K562 (cell line): ENCODE results near the gene NAT8L. TPM values are rescaled to one million over a fixed set of nuclear protein-coding genes. Genes with fewer than 3 reads are reported as not detected.

Experiments
- ATAC-seq: fragments of 200-7000 bp; cut with Tn5 transposase; 3 replicates; pipeline ENCODE4 v1.9.1; 2020; ENCODE audit warnings: moderate library complexity
- BruUV-seq: library from RNA; stranded (reverse); fragments of 400-500 nt; replicated peaks from 2 replicates; lab custom pipeline; 2021; lab: Mats Ljungman, UMichigan
- CTCF ChIA-PET: fragments of 300-600 bp; formaldehyde crosslinking; extraction: SDS; loops from one replicate; lab custom pipeline; 2021; ENCODE audit warnings: low intra/inter-chr PET ratio; lab: Yijun Ruan, JAX
- POLR2A ChIA-PET: fragments of 300-600, 350-650 bp; sonication (Branson Sonifier 250); formaldehyde crosslinking; extraction: SDS; loops from one replicate; lab custom pipeline; 2021; ENCODE audit warnings: antibody characterized with exemption, inconsistent platforms; lab: Yijun Ruan, JAX
- DNase-seq, 4 experiments: peaks; one replicate each; pipeline versions ENCODE4 v3.0.0 to v3.0.0-alpha.2; 2011 to 2018; ENCODE audit warnings: low spot score in 3 of 4, mixed read lengths in 3 of 4; ENCODE audit errors: extremely low read depth in 1 of 4
- FAIRE-seq: peaks from 2 replicates; lab custom pipeline; 2011; peaks lifted over from hg19 to GRCh38; lab: Jason Lieb, UNC
- H2AFZ ChIP-seq: 2 replicates; pipeline ENCODE4 v1.6.0; 2011; ENCODE audit warnings: low read depth, low read length, control low read depth, inconsistent platforms
- H3K27ac ChIP-seq: fragments of 200-600 bp; 3 replicates; pipeline ENCODE4 v1.8.0; 2011; ENCODE audit warnings: low read depth, mild to moderate bottlenecking, control low read depth, inconsistent platforms, low read length, moderate library complexity, mixed read lengths; ENCODE audit errors: extremely low read depth
- H3K27me3 ChIP-seq, 2 experiments: fragments of 300-600 bp in 1 of 2; 2 replicates in 1 of 2; 3 replicates in 1 of 2; pipeline versions ENCODE4 v1.6.0 to v1.8.0; 2011; ENCODE audit warnings: inconsistent platforms in 2 of 2, low read length in 2 of 2, mild to moderate bottlenecking in 1 of 2, mixed read lengths in 1 of 2, moderate library complexity in 1 of 2; ENCODE audit not compliant: control insufficient read depth in 2 of 2, insufficient read depth in 2 of 2
- H3K36me3 ChIP-seq: fragments of 300-600 bp; 3 replicates; pipeline ENCODE4 v1.8.0; 2011; ENCODE audit warnings: mild to moderate bottlenecking, low read length, inconsistent platforms; ENCODE audit not compliant: control insufficient read depth, insufficient read depth
- H3K4me1 ChIP-seq, 2 experiments: fragments of 200-600 bp in 1 of 2; replicated peaks in 1 of 2; 2 replicates in 1 of 2; 3 replicates in 1 of 2; pipeline versions ENCODE4 v1.5.1 to v1.8.0; 2011; ENCODE audit warnings: inconsistent platforms in 2 of 2, low read length in 2 of 2, mild to moderate bottlenecking in 1 of 2, mixed read lengths in 1 of 2, moderate library complexity in 1 of 2; ENCODE audit not compliant: control insufficient read depth in 2 of 2, insufficient read depth in 2 of 2
- H3K4me2 ChIP-seq: 2 replicates; pipeline ENCODE4 v1.6.1; 2011; ENCODE audit warnings: low read length, control low read depth, inconsistent platforms, mixed read lengths; ENCODE audit not compliant: insufficient read depth
- H3K4me3 ChIP-seq: fragments of 200-600 bp; sonication (generic), shearing (Covaris generic); 2 replicates; pipeline ENCODE4 v1.5.1; 2016; ENCODE audit warnings: control low read depth, inconsistent platforms
- H3K79me2 ChIP-seq: fragments of 200-600 bp; 3 replicates; pipeline ENCODE4 v1.8.0; 2011; ENCODE audit warnings: low read length, inconsistent platforms; ENCODE audit not compliant: control insufficient read depth, insufficient read depth
- H3K9ac ChIP-seq, 2 experiments: 2 replicates each; pipeline versions ENCODE4 v1.6.0 to v1.6.1; 2011; ENCODE audit warnings: low read depth in 2 of 2, low read length in 2 of 2, control low read depth in 1 of 2, inconsistent platforms in 1 of 2, mild to moderate bottlenecking in 1 of 2, mixed read lengths in 1 of 2; ENCODE audit not compliant: insufficient read depth in 1 of 2
- H3K9me1 ChIP-seq: one replicate; pipeline ENCODE4 v1.6.0; 2011; ENCODE audit warnings: inconsistent platforms, mild to moderate bottlenecking, low read length, moderate library complexity; ENCODE audit not compliant: control insufficient read depth, insufficient read depth
- H3K9me3 ChIP-seq: replicated peaks from 2 replicates; pipeline ENCODE4 v1.5.1; 2011; ENCODE audit warnings: low read depth, low read length, inconsistent platforms; ENCODE audit not compliant: control insufficient read depth, insufficient read depth
- H4K20me1 ChIP-seq: replicated peaks from 2 replicates; pipeline ENCODE4 v1.6.1; 2011; ENCODE audit warnings: low read length, inconsistent platforms, mixed read lengths; ENCODE audit not compliant: control insufficient read depth, insufficient read depth
- ARHGAP35 ChIP-seq: fragments of 450-650 bp; IDR thresholded peaks from 2 replicates; pipeline ENCODE4 v1.6.1; 2018; ENCODE audit not compliant: partially characterized antibody
- CBFB ChIP-seq: sonication (generic); formaldehyde crosslinking; IDR thresholded peaks from 2 replicates; pipeline ENCODE4 v1.4.0; 2020; ENCODE audit warnings: mild to moderate bottlenecking, missing genetic modification reagents
- CBX3 ChIP-seq, 2 experiments: IDR thresholded peaks; 1 replicate in 1 of 2; 2 replicates in 1 of 2; pipeline ENCODE4 v1.6.1; 2012; ENCODE audit warnings: inconsistent platforms in 2 of 2, low read length in 2 of 2, borderline replicate concordance in 1 of 2, control low read depth in 1 of 2
- CBX8 ChIP-seq: fragments of 200-600 bp; sonication (generic); IDR thresholded peaks from 2 replicates; pipeline ENCODE4 v1.6.1; 2012; ENCODE audit warnings: borderline replicate concordance, mixed run types, low read depth, mild to moderate bottlenecking, moderate library complexity, mixed read lengths, low read length, control low read depth, inconsistent platforms; ENCODE audit not compliant: poor library complexity, severe bottlenecking; ENCODE audit errors: extremely low read depth
- CTCF ChIP-seq, 3 experiments: IDR thresholded peaks in 2 of 3; conservative IDR thresholded peaks in 1 of 3; 2 replicates each; pipeline ENCODE4 v1.5.1; 2011 to 2012; ENCODE audit warnings: low read length in 3 of 3, mild to moderate bottlenecking in 3 of 3, control low read depth in 2 of 3, improper control_type of control experiment in 1 of 3, inconsistent platforms in 1 of 3, low read depth in 1 of 3, mixed read lengths in 1 of 3, moderate library complexity in 1 of 3; ENCODE audit not compliant: insufficient read depth in 2 of 3
- E2F3 ChIP-seq: fragments of 250-450 bp; sonication (Bioruptor Pico); IDR thresholded peaks from 2 replicates; pipeline ENCODE4 v1.4.0; 2020; ENCODE audit warnings: mild to moderate bottlenecking
- ETV1 ChIP-seq: fragments of 450-650 bp; conservative IDR thresholded peaks from 2 replicates; pipeline ENCODE4 v1.6.1; 2016; ENCODE audit warnings: missing genetic modification characterization, control low read depth, low read depth, missing compliant biosample characterization
- GMEB1 ChIP-seq: fragments of 250-450 bp; sonication (Bioruptor Pico); IDR thresholded peaks from 2 replicates; pipeline ENCODE4 v1.4.0; 2020; ENCODE audit warnings: mild to moderate bottlenecking
- HOXB6 ChIP-seq: fragments of 250-450 bp; sonication (Bioruptor Pico); IDR thresholded peaks from 2 replicates; pipeline ENCODE4 v1.5.1; 2022; ENCODE audit warnings: mild to moderate bottlenecking, borderline replicate concordance
- NFIX ChIP-seq: fragments of 250-450 bp; sonication (Bioruptor Pico); IDR thresholded peaks from 2 replicates; pipeline ENCODE4 v1.4.0; 2020; ENCODE audit warnings: low read depth, mild to moderate bottlenecking, moderate library complexity
- RB1 ChIP-seq: fragments of 450-650 bp; IDR thresholded peaks from 2 replicates; pipeline ENCODE4 v1.6.1; 2017; ENCODE audit warnings: low read depth, mild to moderate bottlenecking
- SAFB2 ChIP-seq: fragments of 200-400 bp; formaldehyde crosslinking; IDR thresholded peaks from 2 replicates; pipeline ENCODE4 v1.6.1; 2018; ENCODE audit warnings: borderline replicate concordance, low read length, low read depth, moderate library complexity; ENCODE audit not compliant: severe bottlenecking
- SNIP1 ChIP-seq: fragments of 450-650 bp; IDR thresholded peaks from 2 replicates; pipeline ENCODE4 v1.7.1; 2017; ENCODE audit warnings: low read depth, mild to moderate bottlenecking
- SRSF9 ChIP-seq: fragments of 200-400 bp; formaldehyde crosslinking; IDR thresholded peaks from 2 replicates; pipeline ENCODE4 v1.6.1; 2017; ENCODE audit warnings: low read depth, low read length, borderline replicate concordance
- STAG1 ChIP-seq: sonication (generic); formaldehyde crosslinking; IDR thresholded peaks from 2 replicates; pipeline ENCODE4 v1.5.0; 2020; ENCODE audit warnings: missing genetic modification reagents, borderline replicate concordance
- TBP ChIP-seq: optimal IDR thresholded peaks from 2 replicates; pipeline ENCODE3; 2011; ENCODE audit warnings: low read depth, low read length, improper control_type of control experiment
- TFAM ChIP-seq: fragments of 250-450 bp; sonication (Bioruptor Pico); conservative IDR thresholded peaks from 2 replicates; pipeline ENCODE4 v1.5.0; 2021; ENCODE audit warnings: mild to moderate bottlenecking, moderate library complexity
- ZNF174 ChIP-seq: fragments of 250-450 bp; sonication (Bioruptor Pico); IDR thresholded peaks from 2 replicates; pipeline ENCODE4 v1.4.0; 2020; ENCODE audit warnings: mild to moderate bottlenecking
- ZNF699 ChIP-seq: fragments of 250-450 bp; sonication (Bioruptor Pico); IDR thresholded peaks from 2 replicates; pipeline ENCODE4 v1.8.0; 2021; ENCODE audit warnings: mild to moderate bottlenecking, moderate library complexity; ENCODE audit not compliant: insufficient replicate concordance
- WGBS: fragments of 100-300 bp; shearing (Covaris generic); methylation state at CpG from one replicate; pipeline ENCODE4 v1.1.6; 2016; ENCODE audit warnings: low coverage, mixed read lengths; ENCODE audit not compliant: insufficient coverage; ENCODE audit errors: missing lambda C conversion rate; 5-methylcytosine and 5-hydroxymethylcytosine counted together
- in situ Hi-C: fragments of 300-500 bp; cut with MboI; formaldehyde crosslinking; loops from 4 replicates; pipeline ENCODE4 v1.15.0; 2018; ENCODE audit warnings: inconsistent platforms, mixed read lengths
- intact Hi-C: fragments of 100-400 bp; cut with micrococcal nuclease; formaldehyde crosslinking; loops from 2 replicates; pipeline ENCODE4 v1.14.2; 2022
- polyA plus RNA-seq, 8 experiments: library from polyadenylated mRNA; depleted of rRNA in 4 of 8; stranded (reverse) in 5 of 8; unstranded in 3 of 8; fragments of >200 nt; fragmentation: Nextera tagmentation in 2 of 8; fragmentation: Illumina TruSeq in 1 of 8; extraction: Ambion mirVana in 2 of 8; extraction: Trizol in 1 of 8; gene quantifications; 2 replicates each; pipeline versions ENCODE4 v1.2.1 to v1.2.3, GENCODE V29; 2011 to 2014; ENCODE audit warnings: inconsistent platforms in 1 of 8, missing spikeins in 1 of 8
- total RNA-seq, 7 experiments: library from RNA; depleted of rRNA in 6 of 7; stranded (reverse); fragments of >200 nt in 6 of 7; fragmentation: Illumina TruSeq in 2 of 7; extraction: Trizol in 2 of 7; gene quantifications; 2 replicates each; pipeline versions ENCODE4 v1.2.1 to v1.2.3, GENCODE V29; 2011 to 2021; ENCODE audit warnings: low replicate concordance in 1 of 7

Gene NAT8L
- total and polyA plus RNA-seq, 9 of the 15 experiments (the other 6 are each of a cell fraction or from before 2014, with no cell fraction given), result 0.06 to 11.0 (median 1.5) TPM

GRCh38 chr4:2095236-2096072 is 36.3 kb downstream of the NAT8L start:
- intact Hi-C loops, result no loop called here
- Histone ChIP-seq H3K4me3 (no peak overlapping the region), H3K27ac (no peak overlapping the region)
- no peak for DNase-seq
- no TSS peak for BruUV-seq
- TF ChIP-seq ARHGAP35 (no peak), SNIP1 (no peak), SRSF9 (no peak), GMEB1 (CRISPR knock-in tag) (no peak), RB1 (no peak), CBFB (CRISPR knock-in tag) (no peak), E2F3 (CRISPR knock-in tag) (no peak), TFAM (no peak), TBP (no peak), ZNF699 (no peak), SAFB2 (no peak), NFIX (no peak), CTCF (IDR thresholded peaks at IDR 0.05 in 2 of 3, conservative IDR thresholded peaks at IDR 0.05 in 1 of 3; ENCODE audit: insufficient read depth in 2 of 3, low read depth in 1 of 3, low read length in 3 of 3) (no peak), CBX8 (no peak), CBX3 (IDR thresholded peaks at IDR 0.05; ENCODE audit: borderline replicate concordance in 1 of 2, low read length in 2 of 2) (no peak), ZNF174 (CRISPR knock-in tag) (no peak), HOXB6 (no peak), STAG1 (CRISPR knock-in tag) (no peak), ETV1 (tag) (no peak)
- TF ChIP-seq, all 486 proteins: peak for 0
- Histone ChIP-seq H3K9ac (no peak overlapping the region; a peak in 1 of 4 replicates), H3K79me2 (no peaks in the 10 kb centered on the region), H2AFZ (no peak overlapping the region), H3K4me1 (peaks cover 0 to 3% of the 10 kb centered on the region in 2 experiments; a peak in 1 of 5 replicates), H3K9me1 (no peaks in the 10 kb centered on the region), H4K20me1 (no peaks in the 10 kb centered on the region), H3K4me2 (no peak overlapping the region), H3K9me3 (no peaks in the 10 kb centered on the region), H3K27me3 (peaks cover 10 to 49% of the 10 kb centered on the region in 2 experiments), H3K36me3 (no peaks in the 10 kb centered on the region)
- ChIA-PET POLR2A (interaction anchor here (0.8 to 1.3 kb wide), 2 partner anchors 11 to 114 kb away, joined by 3 read pairs; no protein-coding TSS in a partner anchor), CTCF (no interaction called here)
- under 1% methylated on average over 16 of the region's 16 CpGs for WGBS
- in situ Hi-C loops, result no loop called here
- ATAC-seq, result no peak
- no peak for FAIRE-seq
